Astrocyte of the cerebellum (primary cell): ENCODE results near the gene IGLL1.
A peak's percentile ranks its signal among the peaks of the same experiment; 100 is the strongest.
"Not testable (repeated sequence)": the region's sequence is repeated elsewhere in the genome, so short reads cannot be mapped to it uniquely, and the experiment has no call there.

ENCODE experiments used
- DNase-seq: peaks from one replicate; pipeline ENCODE4 v3.0.0-alpha.2; 2011; ENCODE audit warnings: low read depth
- H3K4me3 ChIP-seq: 2 replicates; pipeline ENCODE4 v1.5.1; 2011; ENCODE audit warnings: mild to moderate bottlenecking, low read depth, low read length, moderate library complexity
- CTCF ChIP-seq: IDR thresholded peaks from 2 replicates; pipeline ENCODE4 v1.5.1; 2012; ENCODE audit warnings: low read length, low read depth, moderate library complexity, mild to moderate bottlenecking; ENCODE audit errors: missing control alignments
- in situ Hi-C: cut with HindIII; loops from 2 replicates; pipeline ENCODE4 v1.10.0; 2017; ENCODE audit warnings: low sequenced_read_pairs

IGLL1 gene

GRCh38 chr22:23603266-23603665, 23.2 kb upstream of the IGLL1 start:
- no peak for DNase-seq
- TF ChIP-seq CTCF = no peak
- in situ Hi-C loops = no loop called here
- no peak overlapping the region for H3K4me3 ChIP-seq

- no peak for DNase-seq
- TF ChIP-seq CTCF = no peak
Measured at GRCh38 chr22:23598805-23599518, 18.9 kb upstream of the IGLL1 start.

GRCh38 chr22:23597576-23598268, 17.6 kb upstream of the IGLL1 start:
- DNase-seq, in situ Hi-C loops: not testable (repeated sequence)

More at GRCh38 chr22:23598805-23599518, 18.9 kb upstream of the IGLL1 start:
- H3K4me3 ChIP-seq = no peak overlapping the region
- in situ Hi-C loops = no loop called here

GRCh38 chr22:23595904-23596303, 15.8 kb upstream of the IGLL1 start:
- in situ Hi-C loops, DNase-seq, H3K4me3 ChIP-seq: not testable (repeated sequence)

More at GRCh38 chr22:23597576-23598268, 17.6 kb upstream of the IGLL1 start:
- H3K4me3 ChIP-seq = not testable (repeated sequence)

- no peak for DNase-seq
- no peak for TF ChIP-seq CTCF
- in situ Hi-C loops = no loop called here
- no peak overlapping the region for H3K4me3 ChIP-seq
Measured at GRCh38 chr22:23591846-23592245, 11.8 kb upstream of the IGLL1 start.

GRCh38 chr22:23591201-23591791, 11.2 kb upstream of the IGLL1 start:
- in situ Hi-C loops = no loop called here
- DNase-seq = peak; percentile 28
- peak; percentile 91 for TF ChIP-seq CTCF
- no peak overlapping the region for H3K4me3 ChIP-seq

GRCh38 chr22:23583836-23584235, 3.7 kb upstream of the IGLL1 start:
- DNase-seq = no peak
- in situ Hi-C loops = no loop called here
- H3K4me3 ChIP-seq = no peak overlapping the region
- TF ChIP-seq CTCF = no peak
